ENCODE data around the gene PCSK5.

DNA sequence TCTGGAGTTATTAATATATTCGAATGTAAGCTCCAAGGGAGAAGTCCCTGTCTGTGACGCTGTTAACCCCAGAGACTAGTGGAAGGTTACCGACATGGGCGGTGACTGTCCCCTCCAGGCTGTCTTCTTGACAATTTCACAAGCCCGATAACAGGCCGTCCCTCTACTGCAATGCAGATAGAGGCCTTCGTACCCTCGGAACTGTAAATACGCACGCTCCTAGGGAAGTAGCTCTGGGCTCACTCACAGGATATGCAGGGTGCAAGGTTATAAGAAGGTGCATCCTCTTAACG, 504.4 kb downstream of the PCSK5 start:
- TF ChIP-seq CTCF (IDR thresholded peaks at IDR 0.05; ENCODE audit: extremely low read depth in 1 of 2, insufficient read depth in 1 of 2, low read depth in 1 of 2, low read length in 2 of 2) = no peak
- no peak for TF ChIP-seq EZH2 (IDR thresholded peaks at IDR 0.05; ENCODE audit: borderline replicate concordance, low read depth, low read length, severe bottlenecking)
- no peak for TF ChIP-seq POLR2A (IDR thresholded peaks at IDR 0.05; ENCODE audit: low read depth, low read length)
- TF ChIP-seq JUN (IDR thresholded peaks at IDR 0.05; ENCODE audit: borderline replicate concordance, insufficient read depth, insufficient read length, low read depth) = no peak
- TF ChIP-seq, protein P1, sequence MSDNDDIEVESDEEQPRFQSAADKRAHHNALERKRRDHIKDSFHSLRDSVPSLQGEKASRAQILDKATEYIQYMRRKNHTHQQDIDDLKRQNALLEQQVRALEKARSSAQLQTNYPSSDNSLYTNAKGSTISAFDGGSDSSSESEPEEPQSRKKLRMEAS (IDR thresholded peaks at IDR 0.05; ENCODE audit: insufficient read depth, insufficient read length) = no peak
- TF ChIP-seq POLR2AphosphoS5 (IDR thresholded peaks at IDR 0.05; ENCODE audit: insufficient read depth, low read depth, low read length) = no peak
- no peak for TF ChIP-seq MYC (IDR thresholded peaks at IDR 0.05; ENCODE audit: low read depth, low read length)
